ENCODE results near the gene EIF4G1.

GRCh38 chr3:184344579-184345316 is 30.3 kb downstream of the EIF4G1 start:
- no peak for TF ChIP-seq CTCF (IDR thresholded peaks at IDR 0.05)
- no peak for TF ChIP-seq POLR2A (IDR thresholded peaks at IDR 0.05)
